ENCODE data around the gene QPCT.

Gene QPCT

GRCh38 chr2:37337620-37338280 is 6.7 kb upstream of the QPCT start:
- Histone ChIP-seq H3K9me3 (ENCODE audit: severe bottlenecking) (no peaks in the 10 kb centered on the region), H3K36me3 (no peaks in the 10 kb centered on the region), H3K27me3 (ENCODE audit: insufficient read depth, low read depth, severe bottlenecking) (no peaks in the 10 kb centered on the region), H3K27ac (no peak overlapping the region), H3K4me3 (ENCODE audit: low read depth, low read length) (no peak overlapping the region)
- no peak for DNase-seq
- no peak for TF ChIP-seq CTCF (IDR thresholded peaks at IDR 0.05; ENCODE audit: low read depth, low read length)

DNA sequence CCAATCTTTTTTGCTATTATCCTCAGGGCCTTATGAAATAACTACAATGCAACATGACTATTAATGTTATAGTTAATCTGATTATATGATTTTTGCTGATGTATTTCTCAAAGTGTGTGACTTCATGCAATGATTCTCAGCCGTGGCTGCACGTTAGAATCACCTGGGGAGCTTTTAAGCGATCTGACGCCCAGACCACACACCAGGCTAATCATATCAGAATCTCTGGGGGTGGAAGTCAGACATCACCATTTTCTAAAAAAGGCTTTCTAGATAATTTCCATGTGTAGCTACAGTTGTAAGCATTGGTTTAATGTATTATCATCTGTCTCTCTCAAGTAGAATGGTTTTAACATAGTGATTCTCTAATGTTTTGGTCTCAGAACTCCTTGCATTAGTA is 5.5 kb upstream of the QPCT start:
- TF ChIP-seq CTCF (IDR thresholded peaks at IDR 0.05; ENCODE audit: low read depth, low read length) = no peak
- Histone ChIP-seq H3K27ac (no peak overlapping the region), H3K36me3 (no peaks in the 10 kb centered on the region), H3K9me3 (ENCODE audit: severe bottlenecking) (no peaks in the 10 kb centered on the region), H3K27me3 (ENCODE audit: insufficient read depth, low read depth, severe bottlenecking) (no peaks in the 10 kb centered on the region), H3K4me3 (ENCODE audit: low read depth, low read length) (no peak overlapping the region)
- no peak for DNase-seq

GRCh38 chr2:37340637-37341036 is 3.8 kb upstream of the QPCT start:
- TF ChIP-seq CTCF (IDR thresholded peaks at IDR 0.05; ENCODE audit: low read depth, low read length) = no peak
- Histone ChIP-seq H3K4me3 (ENCODE audit: low read depth, low read length) (no peak overlapping the region), H3K27me3 (ENCODE audit: insufficient read depth, low read depth, severe bottlenecking) (no peaks in the 10 kb centered on the region), H3K27ac (no peak overlapping the region), H3K9me3 (ENCODE audit: severe bottlenecking) (no peaks in the 10 kb centered on the region), H3K36me3 (no peaks in the 10 kb centered on the region)
- DNase-seq = no peak

- no peak for DNase-seq
- H3K9me3 ChIP-seq (ENCODE audit: severe bottlenecking) = no peaks in the 10 kb centered on the region
- H3K36me3 ChIP-seq = no peaks in the 10 kb centered on the region
- H3K4me3 ChIP-seq (ENCODE audit: low read depth, low read length) = no peak overlapping the region
- no peak overlapping the region for H3K27ac ChIP-seq
- TF ChIP-seq CTCF (IDR thresholded peaks at IDR 0.05; ENCODE audit: low read depth, low read length) = no peak
- no peaks in the 10 kb centered on the region for H3K27me3 ChIP-seq (ENCODE audit: insufficient read depth, low read depth, severe bottlenecking)
Measured at GRCh38 chr2:37342591-37343220, 1.7 kb upstream of the QPCT start.

- Histone ChIP-seq H3K9me3 (ENCODE audit: severe bottlenecking) (no peaks in the 10 kb centered on the region), H3K36me3 (no peaks in the 10 kb centered on the region), H3K4me3 (ENCODE audit: low read depth, low read length) (no peak overlapping the region), H3K27me3 (ENCODE audit: insufficient read depth, low read depth, severe bottlenecking) (no peaks in the 10 kb centered on the region), H3K27ac (no peak overlapping the region)
- DNase-seq = no peak
- TF ChIP-seq CTCF (IDR thresholded peaks at IDR 0.05; ENCODE audit: low read depth, low read length) = 0 out of 2 replicates have a peak, but pooled peaks have one; percentile 22
Measured at GRCh38 chr2:37343537-37344434, 644 bp upstream of the QPCT start.

Measured in WERI-Rb-1 (cell line).